HepG2 (cell line): Measurements from ENCODE around the gene PPM1K. TPM values are rescaled to one million over a fixed set of nuclear protein-coding genes. Genes with fewer than 3 reads are reported as not detected.

Source experiments
- ASH2L ChIP-seq: fragments of 300-600, 200-600 bp; sonication (generic); IDR thresholded peaks from 2 replicates; pipeline ENCODE4 v1.7.0; 2017; ENCODE audit warnings: low read depth, mild to moderate bottlenecking, moderate library complexity, mixed read lengths, low read length; ENCODE audit not compliant: insufficient read length
- ATF1 ChIP-seq: IDR thresholded peaks from 2 replicates; pipeline ENCODE4 v1.6.1; 2016; ENCODE audit warnings: mild to moderate bottlenecking, control low read depth
- CENPT ChIP-seq: sonication (generic); formaldehyde crosslinking; IDR thresholded peaks from 2 replicates; pipeline ENCODE4 v1.8.0; 2022; ENCODE audit warnings: low read depth, mild to moderate bottlenecking, moderate library complexity, missing genetic modification reagents
- HHEX ChIP-seq: IDR thresholded peaks from 2 replicates; pipeline ENCODE4 v1.6.1; 2016; ENCODE audit warnings: control low read depth
- HNRNPUL1 ChIP-seq: fragments of 200-400 bp; formaldehyde crosslinking; IDR thresholded peaks from 2 replicates; pipeline ENCODE4 v1.6.1; 2017; ENCODE audit warnings: low read depth, mild to moderate bottlenecking, low read length, moderate library complexity
- HOXA7 ChIP-seq: sonication (generic); formaldehyde crosslinking; IDR thresholded peaks from 2 replicates; pipeline ENCODE4 v1.8.1; 2022; ENCODE audit warnings: mild to moderate bottlenecking, missing genetic modification reagents, moderate library complexity
- KAT7 ChIP-seq: IDR thresholded peaks from 2 replicates; pipeline ENCODE4 v1.6.1; 2018; ENCODE audit warnings: borderline replicate concordance, missing compliant biosample characterization
- KLF16 ChIP-seq, 2 experiments: sonication (generic) in 1 of 2; formaldehyde crosslinking in 1 of 2; IDR thresholded peaks; 2 replicates each; pipeline versions ENCODE4 v1.6.1 to v1.8.0; 2016 to 2023; ENCODE audit warnings: missing genetic modification reagents in 2 of 2, missing compliant biosample characterization in 1 of 2
- MED13 ChIP-seq: sonication (generic); formaldehyde crosslinking; IDR thresholded peaks from 2 replicates; pipeline ENCODE4 v1.5.0; 2020; ENCODE audit warnings: missing genetic modification reagents
- PHF21A ChIP-seq: sonication (generic); formaldehyde crosslinking; IDR thresholded peaks from 2 replicates; pipeline ENCODE4 v1.5.0; 2020; ENCODE audit warnings: mild to moderate bottlenecking, missing genetic modification reagents
- RAD51 ChIP-seq: fragments of 450-650 bp; IDR thresholded peaks from 2 replicates; pipeline ENCODE4 v1.6.1; 2016; ENCODE audit warnings: borderline replicate concordance
- REL ChIP-seq: sonication (generic); formaldehyde crosslinking; conservative IDR thresholded peaks from 2 replicates; pipeline ENCODE4 v1.8.0; 2022; ENCODE audit warnings: mild to moderate bottlenecking, missing genetic modification reagents, moderate library complexity
- SAP130 ChIP-seq: IDR thresholded peaks from 2 replicates; pipeline ENCODE4 v1.6.1; 2016; ENCODE audit warnings: low read depth
- SP5 ChIP-seq: IDR thresholded peaks from 2 replicates; pipeline ENCODE4 v1.6.1; 2016; ENCODE audit warnings: low read depth, borderline replicate concordance
- XRCC5 ChIP-seq: fragments of 200-400 bp; formaldehyde crosslinking; optimal IDR thresholded peaks from 2 replicates; pipeline ENCODE3; 2017; ENCODE audit warnings: mild to moderate bottlenecking, low read length
- YY1 ChIP-seq: IDR thresholded peaks from 2 replicates; pipeline ENCODE4 v1.6.1; 2011; ENCODE audit warnings: low read length, low read depth, moderate library complexity, mild to moderate bottlenecking; ENCODE audit not compliant: insufficient read depth, insufficient replicate concordance
- ZBTB10 ChIP-seq: sonication (generic); formaldehyde crosslinking; IDR thresholded peaks from 2 replicates; pipeline ENCODE4 v1.4.0; 2020; ENCODE audit warnings: missing genetic modification reagents, borderline replicate concordance
- ZFAT ChIP-seq: sonication (generic); formaldehyde crosslinking; conservative IDR thresholded peaks from 2 replicates; pipeline ENCODE4 v1.8.1; 2023; ENCODE audit warnings: missing genetic modification reagents, inconsistent platforms
- ZMAT3 ChIP-seq: sonication (generic); formaldehyde crosslinking; conservative IDR thresholded peaks from 2 replicates; pipeline ENCODE4 v1.7.0; 2021; ENCODE audit warnings: missing genetic modification reagents
- ZNF121 ChIP-seq: sonication (generic); formaldehyde crosslinking; IDR thresholded peaks from 2 replicates; pipeline ENCODE4 v1.5.0; 2020; ENCODE audit warnings: mild to moderate bottlenecking, missing genetic modification reagents
- ZNF232 ChIP-seq: sonication (generic); formaldehyde crosslinking; IDR thresholded peaks from 2 replicates; pipeline ENCODE4 v1.4.0; 2020; ENCODE audit warnings: missing genetic modification reagents, borderline replicate concordance
- ZNF382 ChIP-seq: sonication (generic); formaldehyde crosslinking; IDR thresholded peaks from 2 replicates; pipeline ENCODE4 v1.5.0; 2020; ENCODE audit warnings: missing genetic modification reagents, mild to moderate bottlenecking, borderline replicate concordance
- ZNF790 ChIP-seq: sonication (generic); formaldehyde crosslinking; IDR thresholded peaks from 2 replicates; pipeline ENCODE4 v1.8.0; 2022; ENCODE audit warnings: missing genetic modification reagents, mild to moderate bottlenecking, borderline replicate concordance
- polyA plus RNA-seq, 8 experiments: library from polyadenylated mRNA; depleted of rRNA in 3 of 8; stranded (reverse) in 7 of 8; unstranded in 1 of 8; fragments of >200 nt; fragmentation: Illumina TruSeq in 4 of 8; extraction: Trizol in 4 of 8; gene quantifications; 2 replicates each; pipeline versions ENCODE4 v1.2.1 to v1.2.3, GENCODE V29; 2011 to 2016; ENCODE audit warnings: low read depth in 4 of 8, missing spikeins in 1 of 8, mixed read lengths in 1 of 8; ENCODE audit not compliant: insufficient read depth in 1 of 8
- total RNA-seq, 5 experiments: library from RNA; depleted of rRNA; stranded (reverse); fragments of >200 nt; fragmentation: Illumina TruSeq; extraction: Trizol; gene quantifications; 2 replicates each; pipeline ENCODE4 v1.2.3, GENCODE V29; 2016; ENCODE audit warnings: low read depth in 1 of 5
- TF ChIP-seq, protein P1 (sequence below): sonication (generic); formaldehyde crosslinking; IDR thresholded peaks from 2 replicates; pipeline ENCODE4 v1.5.0; 2020; ENCODE audit warnings: mild to moderate bottlenecking, missing genetic modification reagents, moderate library complexity
- TF ChIP-seq, protein P2 (sequence below): sonication (generic); formaldehyde crosslinking; IDR thresholded peaks from 2 replicates; pipeline ENCODE4 v1.4.0; 2020; ENCODE audit warnings: missing genetic modification reagents

Gene PPM1K
- total and polyA plus RNA-seq, 2 of the 13 experiments (the other 11 are each of a cell fraction or from before 2014, with no cell fraction given): 11.9 to 17.8 TPM

GRCh38 chr4:88211473-88212252 is 72.7 kb downstream of the PPM1K start (continued):
- TF ChIP-seq, protein P1, sequence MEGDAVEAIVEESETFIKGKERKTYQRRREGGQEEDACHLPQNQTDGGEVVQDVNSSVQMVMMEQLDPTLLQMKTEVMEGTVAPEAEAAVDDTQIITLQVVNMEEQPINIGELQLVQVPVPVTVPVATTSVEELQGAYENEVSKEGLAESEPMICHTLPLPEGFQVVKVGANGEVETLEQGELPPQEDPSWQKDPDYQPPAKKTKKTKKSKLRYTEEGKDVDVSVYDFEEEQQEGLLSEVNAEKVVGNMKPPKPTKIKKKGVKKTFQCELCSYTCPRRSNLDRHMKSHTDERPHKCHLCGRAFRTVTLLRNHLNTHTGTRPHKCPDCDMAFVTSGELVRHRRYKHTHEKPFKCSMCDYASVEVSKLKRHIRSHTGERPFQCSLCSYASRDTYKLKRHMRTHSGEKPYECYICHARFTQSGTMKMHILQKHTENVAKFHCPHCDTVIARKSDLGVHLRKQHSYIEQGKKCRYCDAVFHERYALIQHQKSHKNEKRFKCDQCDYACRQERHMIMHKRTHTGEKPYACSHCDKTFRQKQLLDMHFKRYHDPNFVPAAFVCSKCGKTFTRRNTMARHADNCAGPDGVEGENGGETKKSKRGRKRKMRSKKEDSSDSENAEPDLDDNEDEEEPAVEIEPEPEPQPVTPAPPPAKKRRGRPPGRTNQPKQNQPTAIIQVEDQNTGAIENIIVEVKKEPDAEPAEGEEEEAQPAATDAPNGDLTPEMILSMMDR: peak; percentile 77
- TF ChIP-seq KLF16 (CRISPR knock-in tag; IDR thresholded peaks at IDR 0.05) (no peak), ZNF121 (peak; percentile 58; the same call in 1 of the 2 replicates), ZNF382 (CRISPR knock-in tag) (no peak), ZFAT (no peak), HNRNPUL1 (no peak), KAT7 (CRISPR knock-in tag) (no peak), SP5 (CRISPR knock-in tag) (no peak), MED13 (CRISPR knock-in tag) (no peak), ZNF790 (CRISPR knock-in tag) (no peak), REL (CRISPR knock-in tag) (no peak), HOXA7 (no peak), ATF1 (CRISPR knock-in tag) (0 out of 2 replicates have a peak, but pooled peaks have one; percentile 17), HHEX (CRISPR knock-in tag) (no peak), CENPT (CRISPR knock-in tag) (no peak), RAD51 (peak; percentile 62; the same call in 1 of the 2 replicates), ZMAT3 (CRISPR knock-in tag) (no peak), ZNF232 (CRISPR knock-in tag) (no peak), XRCC5 (no peak), YY1 (no peak), ZBTB10 (CRISPR knock-in tag) (no peak), ASH2L (no peak), PHF21A (CRISPR knock-in tag) (0 out of 2 replicates have a peak, but pooled peaks have one; percentile 22), SAP130 (CRISPR knock-in tag) (no peak)
- TF ChIP-seq, protein P2, sequence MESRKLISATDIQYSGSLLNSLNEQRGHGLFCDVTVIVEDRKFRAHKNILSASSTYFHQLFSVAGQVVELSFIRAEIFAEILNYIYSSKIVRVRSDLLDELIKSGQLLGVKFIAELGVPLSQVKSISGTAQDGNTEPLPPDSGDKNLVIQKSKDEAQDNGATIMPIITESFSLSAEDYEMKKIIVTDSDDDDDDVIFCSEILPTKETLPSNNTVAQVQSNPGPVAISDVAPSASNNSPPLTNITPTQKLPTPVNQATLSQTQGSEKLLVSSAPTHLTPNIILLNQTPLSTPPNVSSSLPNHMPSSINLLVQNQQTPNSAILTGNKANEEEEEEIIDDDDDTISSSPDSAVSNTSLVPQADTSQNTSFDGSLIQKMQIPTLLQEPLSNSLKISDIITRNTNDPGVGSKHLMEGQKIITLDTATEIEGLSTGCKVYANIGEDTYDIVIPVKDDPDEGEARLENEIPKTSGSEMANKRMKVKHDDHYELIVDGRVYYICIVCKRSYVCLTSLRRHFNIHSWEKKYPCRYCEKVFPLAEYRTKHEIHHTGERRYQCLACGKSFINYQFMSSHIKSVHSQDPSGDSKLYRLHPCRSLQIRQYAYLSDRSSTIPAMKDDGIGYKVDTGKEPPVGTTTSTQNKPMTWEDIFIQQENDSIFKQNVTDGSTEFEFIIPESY (CRISPR knock-in tag): peak; percentile 40; the same call in 1 of the 2 replicates
